ENCODE measurements around the gene CCDC107. TPM values are rescaled to one million over a fixed set of nuclear protein-coding genes. Genes with fewer than 3 reads are reported as not detected.

Gene CCDC107
- total RNA-seq, 3 donors from 2014 or later: 25.2 to 55.8 (median 35.8) TPM

DNA sequence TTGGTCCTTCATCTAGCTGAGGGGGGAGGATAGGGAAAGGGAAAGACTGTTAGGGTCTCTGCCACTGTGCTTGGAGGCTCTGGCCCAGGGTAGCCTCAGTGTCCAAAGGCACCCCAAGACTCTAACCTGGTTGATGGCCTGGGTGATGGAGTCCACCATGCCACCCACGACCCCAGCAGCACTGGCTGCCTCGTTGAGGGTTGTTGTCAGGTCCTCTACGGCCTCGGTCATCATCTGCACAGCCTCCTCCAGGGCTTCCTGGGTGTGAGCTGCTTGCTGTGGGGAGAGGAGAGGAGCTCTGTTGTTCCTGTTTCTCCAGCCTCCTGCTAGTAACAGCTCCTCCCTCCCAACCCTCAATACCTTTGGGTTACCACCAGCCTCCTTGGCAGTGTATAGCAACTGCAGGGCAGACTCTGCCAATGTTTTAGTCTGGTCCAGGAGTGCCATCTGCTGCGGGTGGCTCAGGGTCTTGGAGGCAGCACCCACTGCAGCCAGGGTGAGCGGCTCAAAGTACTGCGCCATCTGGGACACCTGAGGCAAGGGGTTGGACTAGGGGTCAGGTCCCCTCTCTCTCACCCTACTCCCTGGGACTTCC, 47.8 kb downstream of the CCDC107 start:
- H3K4me1 ChIP-seq (ENCODE audit: low read depth): no peaks in the 10 kb centered on the region
- peaks cover 40% of the 10 kb centered on the region for H3K36me3 ChIP-seq (ENCODE audit: low read depth)
- no peak for DNase-seq
- intact Hi-C loops (cut with DNase I, micrococcal nuclease): loop anchor here in 1 of 2 donors (10.0 kb wide), 1 partner anchor 61 kb away; no protein-coding TSS in a partner anchor
- no peak for ATAC-seq
- no peaks in the 10 kb centered on the region for H3K9me3 ChIP-seq
- H3K4me3 ChIP-seq: no peak overlapping the region
- TF ChIP-seq, protein P1, sequence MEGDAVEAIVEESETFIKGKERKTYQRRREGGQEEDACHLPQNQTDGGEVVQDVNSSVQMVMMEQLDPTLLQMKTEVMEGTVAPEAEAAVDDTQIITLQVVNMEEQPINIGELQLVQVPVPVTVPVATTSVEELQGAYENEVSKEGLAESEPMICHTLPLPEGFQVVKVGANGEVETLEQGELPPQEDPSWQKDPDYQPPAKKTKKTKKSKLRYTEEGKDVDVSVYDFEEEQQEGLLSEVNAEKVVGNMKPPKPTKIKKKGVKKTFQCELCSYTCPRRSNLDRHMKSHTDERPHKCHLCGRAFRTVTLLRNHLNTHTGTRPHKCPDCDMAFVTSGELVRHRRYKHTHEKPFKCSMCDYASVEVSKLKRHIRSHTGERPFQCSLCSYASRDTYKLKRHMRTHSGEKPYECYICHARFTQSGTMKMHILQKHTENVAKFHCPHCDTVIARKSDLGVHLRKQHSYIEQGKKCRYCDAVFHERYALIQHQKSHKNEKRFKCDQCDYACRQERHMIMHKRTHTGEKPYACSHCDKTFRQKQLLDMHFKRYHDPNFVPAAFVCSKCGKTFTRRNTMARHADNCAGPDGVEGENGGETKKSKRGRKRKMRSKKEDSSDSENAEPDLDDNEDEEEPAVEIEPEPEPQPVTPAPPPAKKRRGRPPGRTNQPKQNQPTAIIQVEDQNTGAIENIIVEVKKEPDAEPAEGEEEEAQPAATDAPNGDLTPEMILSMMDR (IDR thresholded peaks at IDR 0.05): no peak

DNA sequence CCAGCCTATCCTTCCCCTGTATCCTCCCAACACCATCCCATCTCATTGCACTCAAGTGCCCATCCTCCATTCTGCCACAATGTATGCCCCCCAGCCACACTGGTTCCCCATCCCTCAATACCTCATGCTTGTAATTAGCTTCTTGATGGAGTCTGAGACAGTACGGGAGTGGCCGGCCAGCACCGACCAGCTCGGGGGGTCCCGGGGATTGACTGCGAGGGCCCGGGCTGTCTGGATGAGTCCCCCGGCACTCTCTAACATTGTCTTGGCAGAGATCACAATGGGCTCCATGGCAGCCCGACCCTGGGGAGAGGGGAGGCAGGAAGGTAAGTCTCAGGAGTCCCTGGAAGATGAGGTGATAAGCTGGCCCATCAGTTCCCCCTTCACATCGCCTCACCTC, 48.9 kb downstream of the CCDC107 start:
- no peaks in the 10 kb centered on the region for H3K9me3 ChIP-seq
- H3K36me3 ChIP-seq (ENCODE audit: low read depth): peaks cover 37% of the 10 kb centered on the region
- H3K4me3 ChIP-seq: no peak overlapping the region
- H3K4me1 ChIP-seq (ENCODE audit: low read depth): no peaks in the 10 kb centered on the region
- intact Hi-C loops (cut with DNase I, micrococcal nuclease): loop anchor here in 1 of 2 donors (10.0 kb wide), 1 partner anchor 62 kb away; no protein-coding TSS in a partner anchor
- DNase-seq: no peak
- ATAC-seq: no peak
- TF ChIP-seq, protein P1 (IDR thresholded peaks at IDR 0.05): no peak

DNA sequence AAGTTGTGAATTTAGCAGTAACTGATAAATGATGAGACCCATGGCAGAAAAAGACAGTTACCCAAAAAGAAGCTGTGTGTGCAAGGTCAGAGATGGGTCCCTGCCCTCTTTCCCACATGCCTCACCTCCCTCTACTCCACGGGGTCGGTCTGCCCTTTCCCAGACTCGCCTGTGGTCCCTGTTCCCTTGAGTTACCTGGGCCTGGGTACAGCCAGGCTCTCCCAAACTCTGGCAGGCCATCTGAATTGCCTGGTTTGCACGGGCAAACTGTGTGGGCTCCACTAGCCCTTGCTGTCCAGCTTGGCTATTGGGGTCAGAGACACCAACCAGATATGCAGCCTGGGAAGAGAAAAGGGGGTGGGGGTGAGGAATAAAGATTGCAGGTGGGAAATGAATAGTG, 50.1 kb downstream of the CCDC107 start:
- H3K9me3 ChIP-seq: no peaks in the 10 kb centered on the region
- DNase-seq: no peak
- TF ChIP-seq, protein P1 (IDR thresholded peaks at IDR 0.05): no peak
- H3K4me3 ChIP-seq: no peak overlapping the region
- no peaks in the 10 kb centered on the region for H3K4me1 ChIP-seq (ENCODE audit: low read depth)
- ATAC-seq: no peak
- H3K36me3 ChIP-seq (ENCODE audit: low read depth): peaks cover 31% of the 10 kb centered on the region
- intact Hi-C loops (cut with DNase I, micrococcal nuclease): loop anchor here in 1 of 2 donors (10.0 kb wide), 1 partner anchor 63 kb away; no protein-coding TSS in a partner anchor

DNA sequence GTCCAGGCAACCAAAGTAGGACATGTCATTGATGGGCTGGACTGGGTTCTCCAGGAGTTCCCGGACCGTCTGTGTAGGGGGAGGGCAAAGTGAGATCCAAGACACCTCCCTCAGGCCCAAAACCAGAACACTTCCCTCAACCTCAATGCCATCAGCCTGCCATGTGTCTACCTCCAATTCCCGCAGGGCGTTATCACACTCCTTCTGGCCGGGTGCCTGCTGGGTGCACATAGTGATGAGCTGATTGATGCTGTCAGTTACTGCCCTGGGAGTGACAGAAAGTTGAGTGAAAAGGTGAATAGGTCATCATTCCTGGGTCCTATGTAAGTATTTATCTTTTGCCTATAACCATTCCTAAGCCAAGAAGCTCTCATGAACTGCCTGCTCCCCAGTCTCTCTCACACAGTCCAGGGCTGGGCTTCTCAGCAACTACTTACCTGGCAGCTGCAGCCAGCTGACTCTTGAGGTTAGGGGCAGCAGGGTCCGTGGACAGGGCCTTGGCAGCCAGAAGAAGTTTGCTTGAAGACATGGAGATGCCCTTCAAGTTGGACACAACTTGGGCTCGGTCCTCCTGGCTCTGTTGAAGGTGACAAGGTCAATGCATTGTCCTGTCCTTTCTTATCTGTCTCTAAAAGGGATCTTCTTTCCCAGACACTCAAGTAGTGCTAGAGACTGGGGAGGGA, 52.9 kb downstream of the CCDC107 start:
- Histone ChIP-seq H3K4me3 (no peak overlapping the region), H3K4me1 (ENCODE audit: low read depth) (no peaks in the 10 kb centered on the region), H3K9me3 (no peaks in the 10 kb centered on the region), H3K36me3 (ENCODE audit: low read depth) (peaks cover 17% of the 10 kb centered on the region)
- ATAC-seq: no peak
- TF ChIP-seq, protein P1 (IDR thresholded peaks at IDR 0.05): no peak
- intact Hi-C loops (cut with DNase I, micrococcal nuclease): no loop called here
- no peak for DNase-seq

Small RNA genes within 50 kb of the gene (microRNA-seq; reads per million reads assigned to microRNA genes)
- not detected for gene MIR6852

Other genes with a start within 250 kb of the CCDC107 start
- 10 to 100 TPM in 1 of 3 donors, 1 to 10 TPM in 2; 1.6 to 60.5 (median 6.6) TPM for gene RUSC2, start 168.2 kb upstream of the CCDC107 start, total RNA-seq
- 10 to 100 TPM; 35.8 to 71.9 (median 41.8) TPM for gene TESK1, start 53.0 kb upstream of the CCDC107 start, total RNA-seq
- 1 to 10 TPM; 1.6 to 3.0 (median 1.6) TPM for gene CD72, start 39.9 kb upstream of the CCDC107 start, total RNA-seq
- 1 to 10 TPM; 1.2 to 3.3 (median 1.9) TPM for gene SIT1, start 7.4 kb upstream of the CCDC107 start, total RNA-seq
- over 10,000 TPM in 2 of 3 donors, 1,000 to 10,000 TPM in 1; 9,213 to 30,268 (median 19,463) TPM for gene RMRP, start 273 bp upstream of the CCDC107 start, total RNA-seq
- gene ARHGEF39, start 6.9 kb downstream of the CCDC107 start, total RNA-seq: 10 to 100 TPM in 1 of 3 donors, 1 to 10 TPM in 2; 2.6 to 10.3 (median 6.4) TPM
- gene CA9, start 15.6 kb downstream of the CCDC107 start, total RNA-seq: 1 to 10 TPM in 1 of 3 donors, under 1 TPM in 1, not detected in 1; 0.61 to 1.7 TPM
- gene TPM2, start 31.6 kb downstream of the CCDC107 start, total RNA-seq: 1,000 to 10,000 TPM in 1 of 3 donors, 100 to 1,000 TPM in 1, 10 to 100 TPM in 1; 45.3 to 1,899 (median 152) TPM
- gene TLN1, start 73.9 kb downstream of the CCDC107 start, total RNA-seq: 100 to 1,000 TPM; 154 to 720 (median 189) TPM
- gene CREB3, start 74.4 kb downstream of the CCDC107 start, total RNA-seq: 10 to 100 TPM; 28.2 to 47.7 (median 34.3) TPM
- 100 to 1,000 TPM; 157 to 285 (median 223) TPM for gene GBA2, start 90.9 kb downstream of the CCDC107 start, total RNA-seq
- 10 to 100 TPM; 46.5 to 55.7 (median 55.7) TPM for gene RGP1, start 91.0 kb downstream of the CCDC107 start, total RNA-seq
- gene MSMP, start 96.0 kb downstream of the CCDC107 start, total RNA-seq: under 1 TPM in 1 of 3 donors, not detected in 2; 0.48 TPM
- gene NPR2, start 133.3 kb downstream of the CCDC107 start, total RNA-seq: 10 to 100 TPM in 2 of 3 donors, 1 to 10 TPM in 1; 8.8 to 31.8 (median 12.0) TPM
- 1 to 10 TPM in 1 of 3 donors, under 1 TPM in 2; 0.84 to 2.5 (median 0.92) TPM for gene SPAG8, start 154.0 kb downstream of the CCDC107 start, total RNA-seq
- gene HINT2, start 156.8 kb downstream of the CCDC107 start, total RNA-seq: 10 to 100 TPM; 38.9 to 68.6 (median 54.6) TPM
- gene FAM221B, start 170.4 kb downstream of the CCDC107 start, total RNA-seq: under 1 TPM in 2 of 3 donors, not detected in 1; 0.41 to 0.43 TPM
- gene TMEM8B, start 170.9 kb downstream of the CCDC107 start, total RNA-seq: 10 to 100 TPM; 12.4 to 22.8 (median 18.9) TPM
- not detected for gene OR13J1, start 212.1 kb downstream of the CCDC107 start, total RNA-seq
- 100 to 1,000 TPM in 1 of 3 donors, 10 to 100 TPM in 2; 24.8 to 161 (median 82.1) TPM for gene HRCT1, start 247.9 kb downstream of the CCDC107 start, total RNA-seq

Measured in mucosa of descending colon (tissue), 3 donors.